Esophagus squamous epithelium (tissue), 5 donors: ENCODE results near the gene ALPL. TPM values are rescaled to one million over a fixed set of nuclear protein-coding genes. Genes with fewer than 3 reads are reported as not detected.
A peak's percentile ranks its signal among the peaks of the same experiment; 100 is the strongest.

ENCODE experiments used
- DNase-seq: peaks from one replicate; lab custom pipeline; 2025; lab: John Stamatoyannopoulos, UW
- H3K27ac ChIP-seq, 4 donors: fragments of 200-600 bp; sonication (generic); one replicate each; pipeline ENCODE4 v1.5.1; 2016 to 2019; ENCODE audit warnings: mild to moderate bottlenecking in 1 of 4
- H3K27me3 ChIP-seq, 4 donors: fragments of 200-600 bp; sonication (generic); 1 replicate in 3 of 4; 2 replicates in 1 of 4; pipeline versions ENCODE4 v1.5.1 to v1.6.0; 2017 to 2021; ENCODE audit warnings: antibody characterized with exemption in 1 of 4
- H3K36me3 ChIP-seq, 3 donors: fragments of 200-600 bp; sonication (generic); one replicate each; pipeline ENCODE4 v1.5.1; 2016 to 2019
- H3K4me1 ChIP-seq, 3 donors: fragments of 200-600 bp; sonication (generic); one replicate each; pipeline ENCODE4 v1.5.1; 2017 to 2019
- H3K4me3 ChIP-seq, 4 donors: fragments of 200-600 bp; sonication (generic); 1 replicate in 3 of 4; 2 replicates in 1 of 4; pipeline ENCODE4 v1.5.1; 2016 to 2019; ENCODE audit warnings: mild to moderate bottlenecking in 2 of 4, moderate library complexity in 1 of 4
- H3K9me3 ChIP-seq, 3 donors: fragments of 200-600 bp; sonication (generic); one replicate each; pipeline ENCODE4 v1.5.1; 2016 to 2019
- CTCF ChIP-seq, 6 experiments: fragments of 450-650 bp in 4 of 6; fragments of 200-600 bp in 2 of 6; sonication (generic) in 2 of 6; IDR thresholded peaks; one replicate each; pipeline ENCODE4 v1.5.1; 2016 to 2019; ENCODE audit warnings: antibody characterized with exemption in 6 of 6, mild to moderate bottlenecking in 4 of 6, moderate library complexity in 4 of 6
- POLR2A ChIP-seq, 4 donors: fragments of 450-650 bp; IDR thresholded peaks; one replicate each; pipeline ENCODE4 v1.6.1; 2017; ENCODE audit warnings: antibody characterized with exemption in 4 of 4, mild to moderate bottlenecking in 4 of 4, moderate library complexity in 3 of 4
- WGBS, 2 donors: methylation state at CpG; one replicate each; pipeline ENCODE4 v1.1.5; 2018; 5-methylcytosine and 5-hydroxymethylcytosine counted together
- intact Hi-C: fragments of 100-400 bp; cut with DNase I; formaldehyde crosslinking; loops from one replicate; pipeline ENCODE4 v1.15.0; 2022
- total RNA-seq, 4 donors: library from RNA; depleted of rRNA; stranded (reverse); fragments of >200 nt; gene quantifications; one replicate each; pipeline ENCODE4 v1.1.0, GENCODE V29; 2016
- donor health status: DM: yes; HTN: yes; CAD: no.

ALPL gene
- total RNA-seq, 4 donors from 2014 or later: 3.2 to 6.4 (median 4.7) TPM

- WGBS, 2 donors: 32 to 46% methylated on average over 3 to 14 of the region's 62 CpGs
- Histone ChIP-seq H3K4me1 (peaks cover 13 to 64% (median 27%) of the 10 kb centered on the region in 3 donors), H3K27me3 (peaks cover 0 to 53% (median 0%) of the 10 kb centered on the region in 4 donors), H3K27ac (peak overlapping the region; percentile 36 to 65 (median 58)), H3K4me3 (peak overlapping the region; percentile 33 to 66 (median 44)), H3K36me3 (no peaks in the 10 kb centered on the region), H3K9me3 (no peaks in the 10 kb centered on the region)
- intact Hi-C loops: no loop called here
- no peak for DNase-seq
- TF ChIP-seq POLR2A (IDR thresholded peaks at IDR 0.05) (no peak), CTCF (IDR thresholded peaks at IDR 0.05) (no peak)
Observed at GRCh38 chr1:21622466-21623315, 113.5 kb downstream of the ALPL start.

- intact Hi-C loops: no loop called here
- peak overlapping the region in 2 of 4 donors; percentile 0 to 52 for H3K27ac ChIP-seq
- DNase-seq: no peak
Observed at GRCh38 chr1:21623410-21623961, 114.3 kb downstream of the ALPL start.

GRCh38 chr1:21624571-21625389 is 115.6 kb downstream of the ALPL start:
- no peak for DNase-seq
- TF ChIP-seq POLR2A (IDR thresholded peaks at IDR 0.05) (no peak), CTCF (IDR thresholded peaks at IDR 0.05) (no peak)
- Histone ChIP-seq H3K36me3 (no peaks in the 10 kb centered on the region), H3K4me3 (no peak overlapping the region), H3K9me3 (no peaks in the 10 kb centered on the region), H3K4me1 (peaks cover 13 to 68% (median 27%) of the 10 kb centered on the region in 3 donors), H3K27me3 (peaks cover 0 to 54% (median 0%) of the 10 kb centered on the region in 4 donors), H3K27ac (no peak overlapping the region)
- 59 to 61% methylated on average over 5 to 7 of the region's 11 CpGs for WGBS, 2 donors
- intact Hi-C loops: no loop called here

More at GRCh38 chr1:21623410-21623961, 114.3 kb downstream of the ALPL start:
- H3K27me3 ChIP-seq: peaks cover 0 to 53% (median 0%) of the 10 kb centered on the region in 4 donors
- TF ChIP-seq POLR2A (IDR thresholded peaks at IDR 0.05) (no peak), CTCF (IDR thresholded peaks at IDR 0.05) (no peak)
- no peak overlapping the region for H3K4me3 ChIP-seq
- no peaks in the 10 kb centered on the region for H3K9me3 ChIP-seq
- no peaks in the 10 kb centered on the region for H3K36me3 ChIP-seq
- H3K4me1 ChIP-seq: peaks cover 13 to 68% (median 27%) of the 10 kb centered on the region in 3 donors
- 40 to 72% methylated on average over 9 of the region's 10 CpGs for WGBS, 2 donors

- peaks cover 9 to 61% (median 20%) of the 10 kb centered on the region in 3 donors for H3K4me1 ChIP-seq
- H3K36me3 ChIP-seq: no peaks in the 10 kb centered on the region
- peaks cover 0 to 54% (median 0%) of the 10 kb centered on the region in 4 donors for H3K27me3 ChIP-seq
- TF ChIP-seq POLR2A (IDR thresholded peaks at IDR 0.05) (no peak), CTCF (IDR thresholded peaks at IDR 0.05) (no peak)
- no peak overlapping the region for H3K4me3 ChIP-seq
- DNase-seq: no peak
- WGBS, 2 donors: 72 to 75% methylated on average over 8 to 13 of the region's 13 CpGs
- intact Hi-C loops: no loop called here
- no peaks in the 10 kb centered on the region for H3K9me3 ChIP-seq
- H3K27ac ChIP-seq: no peak overlapping the region
Observed at GRCh38 chr1:21625390-21626190, 116.4 kb downstream of the ALPL start.
